SU-DHL-6 (cell line): ENCODE data around the gene OLFM2.

Source experiments
- H2AFZ ChIP-seq: fragments of 200-600 bp; sonication (generic); 2 replicates; pipeline ENCODE4 v1.6.1; 2014; ENCODE audit warnings: low read depth, mild to moderate bottlenecking, moderate library complexity, mixed read lengths, antibody characterized with exemption, low read length; ENCODE audit not compliant: severe bottlenecking
- H3F3A ChIP-seq: fragments of 200-600 bp; shearing (Covaris generic); 2 replicates; pipeline ENCODE4 v1.6.0; 2016; ENCODE audit warnings: antibody characterized with exemption, mild to moderate bottlenecking; ENCODE audit not compliant: insufficient read depth
- H3K27ac ChIP-seq: fragments of 200-600 bp; sonication (generic); 2 replicates; pipeline ENCODE4 v1.5.1; 2016; ENCODE audit warnings: low read depth, mild to moderate bottlenecking, low read length, moderate library complexity, mixed read lengths
- H3K27me3 ChIP-seq: fragments of 200-600 bp; sonication (generic), shearing (Covaris generic); 2 replicates; pipeline ENCODE4 v1.6.0; 2014; ENCODE audit warnings: mild to moderate bottlenecking, low read length
- H3K36me3 ChIP-seq: fragments of 200-600 bp; sonication (generic); 2 replicates; pipeline ENCODE4 v1.6.1; 2014; ENCODE audit warnings: mild to moderate bottlenecking, low read length, mixed read lengths
- H3K4me2 ChIP-seq: fragments of 300-600, 200-600 bp; shearing (Covaris generic), sonication (generic); 2 replicates; pipeline ENCODE4 v1.6.0; 2014; ENCODE audit warnings: low read length, low read depth, mild to moderate bottlenecking; ENCODE audit not compliant: poor library complexity, severe bottlenecking
- H3K4me3 ChIP-seq: fragments of 200-600 bp; sonication (generic); 2 replicates; pipeline ENCODE4 v1.5.1; 2014; ENCODE audit warnings: antibody characterized with exemption, low read length, mild to moderate bottlenecking, mixed read lengths; ENCODE audit not compliant: insufficient read depth, poor library complexity, severe bottlenecking
- H3K79me2 ChIP-seq: fragments of 200-600 bp; sonication (generic); 2 replicates; pipeline ENCODE4 v1.6.1; 2014; ENCODE audit warnings: mild to moderate bottlenecking, low read length, moderate library complexity; ENCODE audit not compliant: insufficient read depth
- H3K9ac ChIP-seq: fragments of 200-600 bp; sonication (generic); 2 replicates; pipeline ENCODE4 v1.7.0; 2014; ENCODE audit warnings: mild to moderate bottlenecking, low read length
- H3K9me2 ChIP-seq: fragments of 200-600 bp; sonication (generic); replicated peaks from 2 replicates; pipeline ENCODE4 v1.6.1; 2014; ENCODE audit warnings: low read length; ENCODE audit not compliant: insufficient read depth
- H3K9me3 ChIP-seq: fragments of 200-600 bp; sonication (generic); 2 replicates; pipeline ENCODE4 v1.6.1; 2014; ENCODE audit warnings: low read length, mixed read lengths; ENCODE audit not compliant: insufficient read depth
- H4K20me1 ChIP-seq: fragments of 200-600 bp; sonication (generic); 2 replicates; pipeline ENCODE4 v1.6.1; 2014; ENCODE audit warnings: low read depth, mild to moderate bottlenecking, antibody characterized with exemption, low read length, moderate library complexity, mixed read lengths
- EZH2phosphoT487 ChIP-seq: fragments of 200-600 bp; sonication (generic), shearing (Covaris generic); conservative IDR thresholded peaks from 2 replicates; pipeline ENCODE4 v1.6.1; 2018; ENCODE audit warnings: mild to moderate bottlenecking, antibody characterized with exemption, low read length, moderate library complexity, mixed read lengths
- TF ChIP-seq, protein P1 (sequence below): fragments of 200-600 bp; sonication (generic); IDR thresholded peaks from one replicate; pipeline ENCODE4 v1.5.1; 2017; ENCODE audit warnings: antibody characterized with exemption, mild to moderate bottlenecking, low read length, moderate library complexity; ENCODE audit not compliant: insufficient read depth, poor library complexity, severe bottlenecking

Gene OLFM2

DNA sequence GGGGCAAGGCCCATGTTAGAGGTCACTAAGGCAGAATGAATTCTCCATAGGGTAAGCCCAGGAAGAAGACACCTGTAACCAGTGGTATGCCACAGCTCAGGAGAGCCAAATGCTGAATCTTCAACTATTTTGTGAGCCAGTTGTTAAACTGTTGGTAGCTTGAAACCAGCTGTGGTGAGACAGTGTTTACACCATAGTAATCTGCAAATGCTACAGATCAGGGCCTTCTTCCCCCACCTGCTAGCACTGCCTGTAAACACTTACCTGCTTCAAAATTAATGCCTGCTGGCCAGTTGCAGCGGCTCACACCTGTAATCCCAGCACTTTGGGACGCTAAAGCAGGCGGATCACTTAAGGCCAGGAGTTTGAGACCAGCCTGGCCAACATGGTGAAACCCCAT is 129.5 kb downstream of the OLFM2 start:
- TF ChIP-seq EZH2phosphoT487 = no peak
- TF ChIP-seq, protein P1, sequence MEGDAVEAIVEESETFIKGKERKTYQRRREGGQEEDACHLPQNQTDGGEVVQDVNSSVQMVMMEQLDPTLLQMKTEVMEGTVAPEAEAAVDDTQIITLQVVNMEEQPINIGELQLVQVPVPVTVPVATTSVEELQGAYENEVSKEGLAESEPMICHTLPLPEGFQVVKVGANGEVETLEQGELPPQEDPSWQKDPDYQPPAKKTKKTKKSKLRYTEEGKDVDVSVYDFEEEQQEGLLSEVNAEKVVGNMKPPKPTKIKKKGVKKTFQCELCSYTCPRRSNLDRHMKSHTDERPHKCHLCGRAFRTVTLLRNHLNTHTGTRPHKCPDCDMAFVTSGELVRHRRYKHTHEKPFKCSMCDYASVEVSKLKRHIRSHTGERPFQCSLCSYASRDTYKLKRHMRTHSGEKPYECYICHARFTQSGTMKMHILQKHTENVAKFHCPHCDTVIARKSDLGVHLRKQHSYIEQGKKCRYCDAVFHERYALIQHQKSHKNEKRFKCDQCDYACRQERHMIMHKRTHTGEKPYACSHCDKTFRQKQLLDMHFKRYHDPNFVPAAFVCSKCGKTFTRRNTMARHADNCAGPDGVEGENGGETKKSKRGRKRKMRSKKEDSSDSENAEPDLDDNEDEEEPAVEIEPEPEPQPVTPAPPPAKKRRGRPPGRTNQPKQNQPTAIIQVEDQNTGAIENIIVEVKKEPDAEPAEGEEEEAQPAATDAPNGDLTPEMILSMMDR = no peak
- Histone ChIP-seq H3K27ac (no peak overlapping the region), H2AFZ (no peak overlapping the region), H3K36me3 (no peaks in the 10 kb centered on the region; the same call in 1 of the 2 replicates), H3K9ac (no peak overlapping the region), H4K20me1 (no peaks in the 10 kb centered on the region), H3K79me2 (no peaks in the 10 kb centered on the region), H3K9me3 (no peaks in the 10 kb centered on the region), H3K4me3 (no peak overlapping the region), H3K9me2 (no peaks in the 10 kb centered on the region), H3K27me3 (no peaks in the 10 kb centered on the region), H3K4me2 (no peak overlapping the region), H3F3A (no peaks in the 10 kb centered on the region)
